HepG2 (cell line): Measurements from ENCODE around the gene CYB5D1.

Experiments used
- POLR2A ChIP-seq, 2 experiments: IDR thresholded peaks; 2 replicates each; pipeline ENCODE4 v1.6.1; 2011; ENCODE audit warnings: low read depth in 2 of 2, low read length in 2 of 2, mild to moderate bottlenecking in 1 of 2, moderate library complexity in 1 of 2; ENCODE audit not compliant: insufficient read depth in 1 of 2
- ZNF253 ChIP-seq: sonication (generic); formaldehyde crosslinking; IDR thresholded peaks from 2 replicates; pipeline ENCODE4 v1.8.0; 2022; ENCODE audit warnings: mild to moderate bottlenecking, missing genetic modification reagents, borderline replicate concordance
- ZNF3 ChIP-seq: IDR thresholded peaks from 2 replicates; pipeline ENCODE4 v1.7.0; 2017; ENCODE audit warnings: inconsistent platforms
- ZNF781 ChIP-seq: sonication (generic); formaldehyde crosslinking; IDR thresholded peaks from 2 replicates; pipeline ENCODE4 v1.5.1; 2020; ENCODE audit warnings: borderline replicate concordance, mild to moderate bottlenecking, missing genetic modification reagents; ENCODE audit errors: not compliant biosample characterization
- ZXDC ChIP-seq: sonication (generic); formaldehyde crosslinking; IDR thresholded peaks from 2 replicates; pipeline ENCODE4 v1.5.0; 2020; ENCODE audit warnings: mild to moderate bottlenecking, missing genetic modification reagents

DNA sequence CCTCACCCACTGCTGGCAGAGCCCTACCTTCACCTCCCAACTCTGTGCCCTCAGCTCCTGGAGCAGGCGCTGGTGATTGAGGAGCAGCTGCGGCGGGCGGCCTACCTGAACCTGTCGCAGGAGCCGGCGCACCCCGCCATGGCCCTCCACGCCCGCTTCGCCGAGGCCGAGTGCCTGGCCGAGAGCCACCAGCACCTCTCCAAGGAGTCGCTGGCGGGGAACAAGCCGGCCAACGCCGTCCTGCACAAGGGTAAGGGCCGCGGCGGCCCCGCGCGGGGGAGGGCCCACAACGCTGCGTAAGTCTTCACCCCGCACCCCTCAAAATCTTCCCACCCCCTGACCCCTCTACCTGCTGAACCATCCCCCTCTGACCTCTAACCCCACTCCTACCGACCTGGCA is 51.3 kb downstream of the CYB5D1 start:
- TF ChIP-seq ZNF253 (CRISPR knock-in tag) (no peak), ZXDC (no peak), ZNF3 (CRISPR knock-in tag) (no peak), ZNF781 (CRISPR knock-in tag) (no peak), POLR2A (IDR thresholded peaks at IDR 0.05; ENCODE audit: insufficient read depth in 1 of 2, low read depth in 2 of 2, low read length in 2 of 2) (no peak)
